Ishikawa (cell line): ENCODE results near the gene CDH2.

Experiments
- FOXM1 ChIP-seq: IDR thresholded peaks from 2 replicates; pipeline ENCODE4 v1.6.1; 2012; ENCODE audit warnings: low read depth, borderline replicate concordance
- TEAD4 ChIP-seq: IDR thresholded peaks from 2 replicates; pipeline ENCODE4 v1.6.1; 2012

- TF ChIP-seq FOXM1 (no peak), TEAD4 (no peak)
These were observed 98.1 kb downstream of the CDH2 start for GRCh38 chr18:28078849-28079248.
